ENCODE measurements around the gene MMP12. TPM values are rescaled to one million over a fixed set of nuclear protein-coding genes. Genes with fewer than 3 reads are reported as not detected.

The MMP12 gene
- total RNA-seq = 0.97 and 9.8 TPM in 2 replicates

GRCh38 chr11:102874852-102875251 is at the start of gene MMP12:
Gene MMP12, minus strand, starts transcription at chr11:102874982. Its CDS starts 45 bp downstream, at chr11:102874937.

GRCh38 chr11:102843489-102843888 is 31.3 kb downstream of the MMP12 start, which contains the start of gene MMP3:
Gene MMP3, minus strand, starts transcription at chr11:102843609. Its CDS starts 63 bp downstream, at chr11:102843546.

Small RNA genes within 50 kb of the gene (small RNA-seq; reads per million reads assigned to genes)
- not detected for gene RNU7-159P

Other genes with a start within 250 kb of the MMP12 start
- not detected in 2 replicates for gene MMP20, start 249.7 kb downstream of the MMP12 start, total RNA-seq
- gene MMP27, start 169.2 kb downstream of the MMP12 start, total RNA-seq = 1.3 and 2.6 TPM in 2 replicates
- gene MMP8, start 150.0 kb downstream of the MMP12 start, total RNA-seq = 2.3 and 2.8 TPM in 2 replicates
- 0.12 and 0.32 TPM in 2 replicates for gene MMP10, start 94.4 kb downstream of the MMP12 start, total RNA-seq
- 406 and 987 TPM in 2 replicates for gene MMP1, start 76.8 kb downstream of the MMP12 start, total RNA-seq
- 189 and 928 TPM in 2 replicates for gene MMP3, start 31.4 kb downstream of the MMP12 start, total RNA-seq
- 1.2 and 2.8 TPM in 2 replicates for gene MMP13, start 80.8 kb upstream of the MMP12 start, total RNA-seq
- gene DCUN1D5, start 217.2 kb upstream of the MMP12 start, total RNA-seq = 45.1 and 56.3 TPM in 2 replicates
- gene DYNC2H1, start 234.4 kb upstream of the MMP12 start, total RNA-seq = 51.6 and 79.0 TPM in 2 replicates

Measured in hair follicle dermal papilla cell (primary cell).